Panc1 (cell line): ENCODE results near the gene SDSL. TPM values are rescaled to one million over a fixed set of nuclear protein-coding genes. Genes with fewer than 3 reads are reported as not detected.

Experiments used
- ATAC-seq: fragments of 200-7000 bp; cut with Tn5 transposase; 2 replicates; pipeline ENCODE4 v1.9.1; 2020; ENCODE audit warnings: mild to moderate bottlenecking, moderate library complexity
- BruUV-seq: library from RNA; stranded (reverse); fragments of 400-500 nt; replicated peaks from 2 replicates; lab custom pipeline; 2021; lab: Mats Ljungman, UMichigan
- CTCF ChIA-PET: fragments of 300-600 bp; sonication (Branson Sonifier 250); formaldehyde crosslinking; loops from one replicate; lab custom pipeline; 2022; ENCODE audit warnings: antibody characterized with exemption; lab: Charles Lee
- POLR2A ChIA-PET: fragments of 300-600 bp; sonication (Branson Sonifier 250); formaldehyde crosslinking; loops from one replicate; lab custom pipeline; 2022; ENCODE audit warnings: antibody characterized with exemption; lab: Charles Lee
- DNase-seq: peaks from one replicate; pipeline ENCODE4 v3.0.0-alpha.2; 2010; ENCODE audit warnings: low read depth, low spot score
- H3K27ac ChIP-seq: 2 replicates; pipeline ENCODE4 v1.5.1; 2011; ENCODE audit warnings: mild to moderate bottlenecking, low read length, inconsistent platforms
- H3K27me3 ChIP-seq: fragments of 200-500 bp; sonication (Bioruptor generic); 2 replicates; pipeline ENCODE4 v1.6.0; 2014; ENCODE audit warnings: low read length, inconsistent platforms; ENCODE audit not compliant: control insufficient read depth, insufficient read depth
- H3K36me3 ChIP-seq: fragments of 200-500 bp; sonication (Bioruptor generic); 2 replicates; pipeline ENCODE4 v1.5.1; 2014; ENCODE audit warnings: inconsistent platforms, mild to moderate bottlenecking, low read length, moderate library complexity; ENCODE audit not compliant: control insufficient read depth, insufficient read depth
- H3K4me1 ChIP-seq: 2 replicates; pipeline ENCODE4 v1.5.1; 2011; ENCODE audit warnings: inconsistent platforms, mild to moderate bottlenecking, low read length, moderate library complexity; ENCODE audit not compliant: control insufficient read depth, insufficient read depth
- H3K4me3 ChIP-seq, 2 experiments: 2 replicates each; pipeline ENCODE4 v1.5.1; 2011 to 2012; ENCODE audit warnings: low read depth in 2 of 2, low read length in 2 of 2, mild to moderate bottlenecking in 2 of 2, inconsistent platforms in 1 of 2, moderate library complexity in 1 of 2
- H3K9me3 ChIP-seq: fragments of 200-500 bp; sonication (Bioruptor generic); 2 replicates; pipeline ENCODE4 v1.5.1; 2014; ENCODE audit warnings: low read depth, mild to moderate bottlenecking, inconsistent platforms, low read length, moderate library complexity; ENCODE audit not compliant: control insufficient read depth, insufficient read depth
- POLR2AphosphoS5 ChIP-seq: IDR thresholded peaks from 2 replicates; pipeline ENCODE4 v1.6.1; 2012; ENCODE audit warnings: mild to moderate bottlenecking, low read depth, low read length, moderate library complexity
- SIN3A ChIP-seq: IDR thresholded peaks from 2 replicates; pipeline ENCODE4 v1.6.1; 2012; ENCODE audit warnings: low read depth, mild to moderate bottlenecking, low read length, moderate library complexity, borderline replicate concordance; ENCODE audit not compliant: insufficient read depth
- TCF7L2 ChIP-seq: IDR thresholded peaks from 2 replicates; pipeline ENCODE4 v1.6.1; 2011; ENCODE audit warnings: mild to moderate bottlenecking, low read depth, low read length, inconsistent platforms
- in situ Hi-C: cut with HindIII; loops from 2 replicates; pipeline ENCODE4 v1.10.0; 2016; ENCODE audit warnings: low sequenced_read_pairs, low pct_unique_long_range_greater_than_20kb
- intact Hi-C: fragments of 100-400 bp; cut with micrococcal nuclease; formaldehyde crosslinking; loops from one replicate; pipeline ENCODE4 v1.10.0; 2022; ENCODE audit not compliant: unreplicated experiment
- total RNA-seq: library from RNA; stranded (reverse); gene quantifications from one replicate; pipeline ENCODE4 v1.2.1, GENCODE V29; 2021; ENCODE audit not compliant: unreplicated experiment
- TF ChIP-seq, protein P1 (sequence below): fragments of 450-650 bp; IDR thresholded peaks from 2 replicates; pipeline ENCODE4 v1.5.1; 2017; ENCODE audit warnings: mild to moderate bottlenecking
- TF ChIP-seq, protein P2 (sequence below), 2 experiments: IDR thresholded peaks; 2 replicates each; pipeline ENCODE4 v1.6.1; 2011 to 2012; ENCODE audit warnings: low read depth in 2 of 2, control low read depth in 1 of 2, low read length in 1 of 2, mild to moderate bottlenecking in 1 of 2, moderate library complexity in 1 of 2; ENCODE audit not compliant: insufficient read depth in 1 of 2

SDSL gene
- total RNA-seq, 1 experiment from 2014 or later: 5.8 TPM

DNA sequence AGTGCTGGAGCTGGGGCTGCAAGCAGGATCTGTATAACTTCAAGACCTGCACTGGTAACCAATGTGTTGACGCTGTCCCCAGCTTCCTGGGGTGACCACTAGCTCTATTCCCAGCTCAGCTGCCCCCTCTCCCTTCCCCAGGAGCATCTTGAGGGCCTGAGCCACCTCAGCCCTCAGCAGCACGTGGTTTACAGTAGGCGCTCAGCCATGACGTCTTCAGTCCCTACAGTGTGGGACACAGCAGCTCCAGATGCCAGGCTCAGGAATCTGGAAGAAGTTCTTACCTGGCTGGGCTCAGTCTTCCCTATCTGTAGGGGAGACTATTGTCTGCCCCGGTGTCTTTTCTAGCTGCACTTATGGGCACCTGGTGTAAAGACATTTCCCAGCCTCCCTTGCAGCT is 27.1 kb upstream of the SDSL start:
- in situ Hi-C loops: no loop called here
- no TSS peak for BruUV-seq

DNA sequence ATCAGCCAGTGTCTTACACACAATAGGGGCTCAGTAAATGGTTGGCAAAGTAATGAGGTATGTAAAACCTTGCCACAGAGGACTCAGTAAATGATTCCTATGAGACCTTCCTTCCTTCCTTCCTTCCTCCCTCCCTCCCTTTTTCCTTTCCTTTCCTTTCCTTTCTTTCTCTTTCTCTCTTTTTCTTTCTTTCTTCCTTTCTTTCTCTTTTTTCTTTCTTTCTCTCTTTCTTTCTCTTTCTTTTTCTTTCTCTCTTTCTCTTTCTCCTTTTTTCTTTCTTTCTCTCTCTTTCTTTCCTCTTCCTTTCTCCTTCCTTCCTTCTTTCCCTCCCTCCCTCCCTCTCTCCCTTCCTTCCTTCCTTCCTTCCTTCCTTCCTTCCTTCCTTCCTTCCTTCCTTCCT is 26.0 kb upstream of the SDSL start:
- BruUV-seq: no TSS peak
- in situ Hi-C loops: no loop called here

More for the DNA sequence above, 27.1 kb upstream of the SDSL start:
- TF ChIP-seq, protein P1, sequence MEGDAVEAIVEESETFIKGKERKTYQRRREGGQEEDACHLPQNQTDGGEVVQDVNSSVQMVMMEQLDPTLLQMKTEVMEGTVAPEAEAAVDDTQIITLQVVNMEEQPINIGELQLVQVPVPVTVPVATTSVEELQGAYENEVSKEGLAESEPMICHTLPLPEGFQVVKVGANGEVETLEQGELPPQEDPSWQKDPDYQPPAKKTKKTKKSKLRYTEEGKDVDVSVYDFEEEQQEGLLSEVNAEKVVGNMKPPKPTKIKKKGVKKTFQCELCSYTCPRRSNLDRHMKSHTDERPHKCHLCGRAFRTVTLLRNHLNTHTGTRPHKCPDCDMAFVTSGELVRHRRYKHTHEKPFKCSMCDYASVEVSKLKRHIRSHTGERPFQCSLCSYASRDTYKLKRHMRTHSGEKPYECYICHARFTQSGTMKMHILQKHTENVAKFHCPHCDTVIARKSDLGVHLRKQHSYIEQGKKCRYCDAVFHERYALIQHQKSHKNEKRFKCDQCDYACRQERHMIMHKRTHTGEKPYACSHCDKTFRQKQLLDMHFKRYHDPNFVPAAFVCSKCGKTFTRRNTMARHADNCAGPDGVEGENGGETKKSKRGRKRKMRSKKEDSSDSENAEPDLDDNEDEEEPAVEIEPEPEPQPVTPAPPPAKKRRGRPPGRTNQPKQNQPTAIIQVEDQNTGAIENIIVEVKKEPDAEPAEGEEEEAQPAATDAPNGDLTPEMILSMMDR: no peak
- TF ChIP-seq SIN3A (no peak), TCF7L2 (no peak), POLR2AphosphoS5 (no peak)
- TF ChIP-seq, protein P2, sequence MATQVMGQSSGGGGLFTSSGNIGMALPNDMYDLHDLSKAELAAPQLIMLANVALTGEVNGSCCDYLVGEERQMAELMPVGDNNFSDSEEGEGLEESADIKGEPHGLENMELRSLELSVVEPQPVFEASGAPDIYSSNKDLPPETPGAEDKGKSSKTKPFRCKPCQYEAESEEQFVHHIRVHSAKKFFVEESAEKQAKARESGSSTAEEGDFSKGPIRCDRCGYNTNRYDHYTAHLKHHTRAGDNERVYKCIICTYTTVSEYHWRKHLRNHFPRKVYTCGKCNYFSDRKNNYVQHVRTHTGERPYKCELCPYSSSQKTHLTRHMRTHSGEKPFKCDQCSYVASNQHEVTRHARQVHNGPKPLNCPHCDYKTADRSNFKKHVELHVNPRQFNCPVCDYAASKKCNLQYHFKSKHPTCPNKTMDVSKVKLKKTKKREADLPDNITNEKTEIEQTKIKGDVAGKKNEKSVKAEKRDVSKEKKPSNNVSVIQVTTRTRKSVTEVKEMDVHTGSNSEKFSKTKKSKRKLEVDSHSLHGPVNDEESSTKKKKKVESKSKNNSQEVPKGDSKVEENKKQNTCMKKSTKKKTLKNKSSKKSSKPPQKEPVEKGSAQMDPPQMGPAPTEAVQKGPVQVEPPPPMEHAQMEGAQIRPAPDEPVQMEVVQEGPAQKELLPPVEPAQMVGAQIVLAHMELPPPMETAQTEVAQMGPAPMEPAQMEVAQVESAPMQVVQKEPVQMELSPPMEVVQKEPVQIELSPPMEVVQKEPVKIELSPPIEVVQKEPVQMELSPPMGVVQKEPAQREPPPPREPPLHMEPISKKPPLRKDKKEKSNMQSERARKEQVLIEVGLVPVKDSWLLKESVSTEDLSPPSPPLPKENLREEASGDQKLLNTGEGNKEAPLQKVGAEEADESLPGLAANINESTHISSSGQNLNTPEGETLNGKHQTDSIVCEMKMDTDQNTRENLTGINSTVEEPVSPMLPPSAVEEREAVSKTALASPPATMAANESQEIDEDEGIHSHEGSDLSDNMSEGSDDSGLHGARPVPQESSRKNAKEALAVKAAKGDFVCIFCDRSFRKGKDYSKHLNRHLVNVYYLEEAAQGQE (IDR thresholded peaks at IDR 0.05; ENCODE audit: insufficient read depth in 1 of 2, low read depth in 2 of 2, low read length in 1 of 2): no peak
- Histone ChIP-seq H3K27ac (no peak overlapping the region), H3K9me3 (no peaks in the 10 kb centered on the region), H3K4me3 (no peak overlapping the region), H3K4me1 (no peaks in the 10 kb centered on the region), H3K27me3 (no peaks in the 10 kb centered on the region), H3K36me3 (no peaks in the 10 kb centered on the region)
- CTCF ChIA-PET: no interaction called here
- ATAC-seq (0 out of 2 replicates have a peak, but pooled peaks have one; percentile 17), DNase-seq (no peak)
- POLR2A ChIA-PET: no interaction called here
- intact Hi-C loops: no loop called here

More for the DNA sequence above, 26.0 kb upstream of the SDSL start:
- ChIA-PET POLR2A (no interaction called here), CTCF (no interaction called here)
- Histone ChIP-seq H3K27me3 (no peaks in the 10 kb centered on the region), H3K4me1 (no peaks in the 10 kb centered on the region), H3K27ac (no peak overlapping the region), H3K36me3 (no peaks in the 10 kb centered on the region), H3K9me3 (no peaks in the 10 kb centered on the region), H3K4me3 (no peak overlapping the region)
- DNase-seq: no peak
- ATAC-seq: no peak
- intact Hi-C loops: no loop called here
- TF ChIP-seq TCF7L2 (no peak), POLR2AphosphoS5 (no peak), SIN3A (no peak)
- TF ChIP-seq, protein P1: no peak
- TF ChIP-seq, protein P2 (IDR thresholded peaks at IDR 0.05; ENCODE audit: insufficient read depth in 1 of 2, low read depth in 2 of 2, low read length in 1 of 2): no peak
